ENCODE measurements around the gene HOXB4.

HOXB4 gene

GRCh38 chr17:48545539-48545938 lies 32.6 kb downstream of the HOXB4 start:
- Histone ChIP-seq H3F3A (ENCODE audit: control insufficient read depth, insufficient read depth) (no peaks in the 10 kb centered on the region), H3K27me3 (ENCODE audit: control insufficient read depth, low read length) (peaks cover 63% of the 10 kb centered on the region), H3K9me3 (ENCODE audit: control insufficient read depth, insufficient read depth, low read length) (no peaks in the 10 kb centered on the region), H3K4me2 (ENCODE audit: low read length) (no peak overlapping the region), H4K20me1 (ENCODE audit: control insufficient read depth, insufficient read depth, low read depth, low read length) (no peaks in the 10 kb centered on the region), H3K27ac (ENCODE audit: low read depth, low read length) (no peak overlapping the region), H3K36me3 (ENCODE audit: control insufficient read depth, low read length) (no peaks in the 10 kb centered on the region), H3K9me2 (replicated peaks; ENCODE audit: control insufficient read depth, low read length) (no peaks in the 10 kb centered on the region), H3K79me2 (ENCODE audit: control insufficient read depth, low read length) (no peaks in the 10 kb centered on the region), H3K4me3 (ENCODE audit: low read length) (no peak overlapping the region), H3K4me1 (ENCODE audit: control insufficient read depth, low read length) (no peaks in the 10 kb centered on the region)
- TF ChIP-seq CTCF (IDR thresholded peaks at IDR 0.05; ENCODE audit: low read depth, low read length, poor library complexity, severe bottlenecking) = no peak
- TF ChIP-seq EZH2phosphoT487 (IDR thresholded peaks at IDR 0.05; ENCODE audit: borderline replicate concordance, low read length) = no peak

GRCh38 chr17:48545022-48545375 lies 33.2 kb downstream of the HOXB4 start, which contains the start of gene HOXB2:
HOXB2 (minus strand) TSS chr17:48545109; CDS start chr17:48544911, 198 bp downstream.
- TF ChIP-seq CTCF (IDR thresholded peaks at IDR 0.05; ENCODE audit: low read depth, low read length, poor library complexity, severe bottlenecking) = no peak
- TF ChIP-seq EZH2phosphoT487 (IDR thresholded peaks at IDR 0.05; ENCODE audit: borderline replicate concordance, low read length) = no peak
- H3K9me2 ChIP-seq (replicated peaks; ENCODE audit: control insufficient read depth, low read length) = no peaks in the 10 kb centered on the region
- H3F3A ChIP-seq (ENCODE audit: control insufficient read depth, insufficient read depth) = no peaks in the 10 kb centered on the region
- H3K79me2 ChIP-seq (ENCODE audit: control insufficient read depth, low read length) = no peaks in the 10 kb centered on the region
- no peak within 1 kb of the TSS for H3K4me2 ChIP-seq (ENCODE audit: low read length)
- no peaks in the 10 kb centered on the region for H3K4me1 ChIP-seq (ENCODE audit: control insufficient read depth, low read length)
- H3K36me3 ChIP-seq (ENCODE audit: control insufficient read depth, low read length) = no peaks in the 10 kb centered on the region
- H3K4me3 ChIP-seq (ENCODE audit: low read length) = no peak within 1 kb of the TSS
- peaks cover 68% of the 10 kb centered on the region for H3K27me3 ChIP-seq (ENCODE audit: control insufficient read depth, low read length)
- no peaks in the 10 kb centered on the region for H4K20me1 ChIP-seq (ENCODE audit: control insufficient read depth, insufficient read depth, low read depth, low read length)
- H3K9me3 ChIP-seq (ENCODE audit: control insufficient read depth, insufficient read depth, low read length) = no peaks in the 10 kb centered on the region
- no peak within 1 kb of the TSS for H3K27ac ChIP-seq (ENCODE audit: low read depth, low read length)

GRCh38 chr17:48544349-48545021 lies 33.7 kb downstream of the HOXB4 start:
- no peak for TF ChIP-seq CTCF (IDR thresholded peaks at IDR 0.05; ENCODE audit: low read depth, low read length, poor library complexity, severe bottlenecking)
- TF ChIP-seq EZH2phosphoT487 (IDR thresholded peaks at IDR 0.05; ENCODE audit: borderline replicate concordance, low read length) = no peak; the same call in 1 of the 2 replicates
- Histone ChIP-seq H3K9me2 (replicated peaks; ENCODE audit: control insufficient read depth, low read length) (no peaks in the 10 kb centered on the region), H3K4me3 (ENCODE audit: low read length) (no peak overlapping the region), H3F3A (ENCODE audit: control insufficient read depth, insufficient read depth) (no peaks in the 10 kb centered on the region), H3K27ac (ENCODE audit: low read depth, low read length) (no peak overlapping the region), H3K4me2 (ENCODE audit: low read length) (no peak overlapping the region), H3K4me1 (ENCODE audit: control insufficient read depth, low read length) (no peaks in the 10 kb centered on the region), H3K9me3 (ENCODE audit: control insufficient read depth, insufficient read depth, low read length) (no peaks in the 10 kb centered on the region), H3K36me3 (ENCODE audit: control insufficient read depth, low read length) (no peaks in the 10 kb centered on the region), H4K20me1 (ENCODE audit: control insufficient read depth, insufficient read depth, low read depth, low read length) (no peaks in the 10 kb centered on the region), H3K79me2 (ENCODE audit: control insufficient read depth, low read length) (no peaks in the 10 kb centered on the region), H3K27me3 (ENCODE audit: control insufficient read depth, low read length) (peaks cover 71% of the 10 kb centered on the region)
